SHP77 treated with DMSO at 0.1 percent for 48 hours (cell line): ENCODE measurements around the gene ABTB1.

Experiments used
- DNase-seq: peaks from one replicate; lab custom pipeline; 2025; lab: John Stamatoyannopoulos, UW

Gene ABTB1

DNA sequence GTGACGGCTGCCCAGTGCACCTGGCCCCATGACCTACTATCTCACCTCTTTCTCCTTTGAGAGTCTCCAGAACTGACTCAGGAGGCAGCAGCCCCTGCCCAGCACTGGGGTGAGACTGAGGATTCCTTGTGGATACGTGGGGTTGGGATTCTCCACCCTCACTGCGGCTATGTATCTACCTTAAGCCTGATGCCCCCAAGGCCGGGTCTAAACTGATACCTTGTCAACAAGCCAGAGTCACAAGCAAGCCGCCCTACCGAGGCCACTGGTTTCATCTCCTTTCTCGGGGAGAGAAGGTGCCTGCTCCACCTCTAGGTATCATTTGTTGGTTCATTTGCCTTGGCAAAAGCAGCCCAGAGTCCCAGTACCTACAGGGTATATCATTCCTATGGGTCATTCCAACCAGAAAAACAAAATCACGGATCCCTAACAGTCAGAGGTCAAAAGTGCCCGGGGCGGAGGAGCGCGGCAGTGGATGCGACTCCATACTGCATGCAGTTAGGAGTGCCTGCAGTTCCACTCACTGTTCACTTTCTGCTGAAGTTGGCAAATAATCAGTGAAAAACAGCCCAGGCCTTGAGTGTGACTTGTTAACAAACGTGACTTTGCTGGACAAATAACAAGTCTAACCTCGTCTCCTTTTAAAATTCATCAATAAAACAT, 47.5 kb downstream of the ABTB1 start:
- no peak for DNase-seq

DNA sequence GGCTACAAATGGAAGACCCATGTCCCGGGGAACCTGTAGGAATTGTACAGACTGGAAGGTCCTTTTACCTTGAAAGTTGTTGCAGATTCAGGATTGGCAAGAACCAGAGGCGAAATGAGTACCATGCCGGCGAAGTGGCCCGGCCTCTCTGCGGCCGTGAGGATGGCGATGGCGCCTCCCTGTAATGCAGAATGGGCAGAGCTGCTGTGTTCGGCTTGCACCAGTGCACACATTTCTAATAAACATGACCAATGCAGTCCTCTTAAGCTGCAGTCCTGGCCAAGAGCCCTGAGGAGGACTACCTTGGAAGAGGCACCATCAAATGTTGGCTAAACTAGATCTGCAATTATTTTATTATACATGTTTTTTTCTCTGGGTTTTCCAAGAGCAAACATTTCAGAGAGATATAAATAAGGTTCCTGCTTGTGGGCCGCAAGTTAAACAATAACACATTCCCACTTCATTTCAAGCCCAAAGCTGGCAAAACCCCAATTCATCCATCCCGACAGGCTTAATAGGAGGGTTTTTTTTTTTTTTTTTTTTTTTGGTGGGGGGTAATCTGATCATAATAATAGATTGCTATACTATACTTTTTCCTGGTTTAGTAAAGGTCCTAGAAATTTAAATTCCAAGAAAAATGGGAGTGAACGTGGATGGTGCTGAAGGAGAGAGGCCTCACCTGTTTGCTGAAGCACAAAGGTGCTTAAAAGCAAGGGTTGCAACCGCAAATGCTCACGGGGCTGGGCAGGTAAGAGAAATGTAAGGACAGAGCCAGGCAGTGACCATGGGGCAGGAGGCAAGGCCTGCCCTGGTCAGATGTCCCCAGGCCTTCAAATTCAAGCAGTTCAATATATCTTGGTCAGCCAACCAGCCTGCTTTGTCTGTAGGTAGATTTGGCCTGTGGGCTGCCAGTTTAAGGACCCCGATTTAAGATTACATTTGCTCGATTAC, 48.5 kb downstream of the ABTB1 start:
- DNase-seq, result no peak

- DNase-seq, result no peak
Measured at GRCh38 chr3:127722091-127722784, 49.5 kb downstream of the ABTB1 start.

GRCh38 chr3:127723011-127723567, 50.3 kb downstream of the ABTB1 start:
- no peak for DNase-seq

DNA sequence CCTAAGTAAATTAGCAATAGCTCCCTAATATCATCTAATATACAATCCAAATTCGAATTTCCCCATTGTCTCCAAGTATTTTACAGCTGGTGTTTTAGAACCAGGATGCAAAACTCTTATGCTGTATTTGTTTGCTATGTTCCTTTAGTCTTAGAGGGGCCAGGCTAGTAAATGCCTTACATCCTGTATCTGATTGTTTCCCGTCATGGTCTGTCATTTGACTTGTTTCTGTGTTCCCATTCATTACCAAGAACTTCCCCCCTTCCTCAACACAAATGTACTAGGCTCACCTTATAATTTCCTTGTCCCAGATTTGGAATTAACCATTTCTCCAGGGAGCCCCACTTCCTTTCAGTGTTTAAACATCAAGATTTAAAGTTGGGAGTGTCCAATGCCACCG, 54.1 kb downstream of the ABTB1 start:
- no peak for DNase-seq

- DNase-seq, result no peak
Measured at GRCh38 chr3:127728417-127729015, 55.8 kb downstream of the ABTB1 start.

GRCh38 chr3:127729556-127730056, 56.9 kb downstream of the ABTB1 start:
- no peak for DNase-seq

DNA sequence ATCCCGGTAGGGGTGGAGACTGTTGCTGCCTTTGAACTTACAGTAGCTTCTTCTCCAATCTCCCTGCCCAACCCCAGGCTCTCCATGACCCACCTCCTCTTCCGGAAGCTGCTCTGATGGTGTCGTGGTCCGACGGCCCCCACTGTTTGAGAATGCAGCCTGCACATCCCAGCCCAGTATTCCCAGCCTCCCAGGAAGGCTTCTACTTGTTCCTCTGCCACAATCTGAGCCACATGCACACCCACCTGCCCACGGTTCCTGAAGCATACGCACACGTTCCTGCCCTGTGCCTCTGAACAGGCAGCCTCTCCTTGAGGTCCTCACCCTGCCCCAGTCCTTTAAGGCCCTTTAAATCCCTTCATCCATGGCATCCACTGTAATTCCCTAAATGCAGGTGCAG, 57.4 kb downstream of the ABTB1 start:
- DNase-seq, result no peak
